NB4 (cell line): Measurements from ENCODE around the gene CCBE1.

Experiments used
- POLR2A ChIP-seq: IDR thresholded peaks from 2 replicates; pipeline ENCODE4 v1.6.1; 2011; ENCODE audit warnings: mild to moderate bottlenecking; ENCODE audit not compliant: insufficient read length; ENCODE audit errors: extremely low read depth
- TF ChIP-seq, protein P1 (sequence below): IDR thresholded peaks from one replicate; pipeline ENCODE4 v1.5.1; 2012; ENCODE audit warnings: low read depth, low read length

DNA sequence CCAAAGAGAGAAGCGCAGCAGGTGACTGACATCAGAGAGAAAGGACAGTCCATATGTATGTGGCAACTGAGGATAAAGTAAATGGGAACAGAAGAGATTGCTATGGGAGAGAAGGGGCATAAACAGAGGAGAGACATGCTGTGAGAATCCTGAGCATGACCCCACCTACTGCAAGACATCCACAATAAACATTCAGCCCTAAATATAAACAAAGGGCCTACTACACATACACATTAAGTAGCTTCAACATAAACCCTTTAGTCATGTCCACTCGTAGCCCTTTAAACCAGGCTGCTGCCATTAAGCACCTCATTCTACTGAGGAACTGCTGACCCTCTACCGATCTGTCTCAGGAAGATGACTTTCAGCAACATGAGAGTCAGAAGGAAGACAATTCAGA, 32.9 kb downstream of the CCBE1 start:
- TF ChIP-seq POLR2A: no peak
- TF ChIP-seq, protein P1, sequence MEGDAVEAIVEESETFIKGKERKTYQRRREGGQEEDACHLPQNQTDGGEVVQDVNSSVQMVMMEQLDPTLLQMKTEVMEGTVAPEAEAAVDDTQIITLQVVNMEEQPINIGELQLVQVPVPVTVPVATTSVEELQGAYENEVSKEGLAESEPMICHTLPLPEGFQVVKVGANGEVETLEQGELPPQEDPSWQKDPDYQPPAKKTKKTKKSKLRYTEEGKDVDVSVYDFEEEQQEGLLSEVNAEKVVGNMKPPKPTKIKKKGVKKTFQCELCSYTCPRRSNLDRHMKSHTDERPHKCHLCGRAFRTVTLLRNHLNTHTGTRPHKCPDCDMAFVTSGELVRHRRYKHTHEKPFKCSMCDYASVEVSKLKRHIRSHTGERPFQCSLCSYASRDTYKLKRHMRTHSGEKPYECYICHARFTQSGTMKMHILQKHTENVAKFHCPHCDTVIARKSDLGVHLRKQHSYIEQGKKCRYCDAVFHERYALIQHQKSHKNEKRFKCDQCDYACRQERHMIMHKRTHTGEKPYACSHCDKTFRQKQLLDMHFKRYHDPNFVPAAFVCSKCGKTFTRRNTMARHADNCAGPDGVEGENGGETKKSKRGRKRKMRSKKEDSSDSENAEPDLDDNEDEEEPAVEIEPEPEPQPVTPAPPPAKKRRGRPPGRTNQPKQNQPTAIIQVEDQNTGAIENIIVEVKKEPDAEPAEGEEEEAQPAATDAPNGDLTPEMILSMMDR: no peak
